Cardiac fibroblast (primary cell): ENCODE results near the gene NDUFS7.

ENCODE experiments used
- DNase-seq, 2 donors: peaks; one replicate each; pipeline versions ENCODE4 v3.0.0 to v3.0.0-alpha.2; 2010; ENCODE audit warnings: low read depth in 2 of 2
- H3K4me3 ChIP-seq, 2 donors: replicated peaks in 1 of 2; 1 replicate in 1 of 2; 2 replicates in 1 of 2; pipeline ENCODE4 v1.5.1; 2011; ENCODE audit warnings: low read depth in 2 of 2, low read length in 2 of 2, mild to moderate bottlenecking in 2 of 2, moderate library complexity in 1 of 2
- TF ChIP-seq, protein P1 (sequence below): IDR thresholded peaks from one replicate; pipeline ENCODE4 v1.5.1; 2011; ENCODE audit warnings: low read depth, mild to moderate bottlenecking, low read length, inconsistent platforms

NDUFS7 gene

DNA sequence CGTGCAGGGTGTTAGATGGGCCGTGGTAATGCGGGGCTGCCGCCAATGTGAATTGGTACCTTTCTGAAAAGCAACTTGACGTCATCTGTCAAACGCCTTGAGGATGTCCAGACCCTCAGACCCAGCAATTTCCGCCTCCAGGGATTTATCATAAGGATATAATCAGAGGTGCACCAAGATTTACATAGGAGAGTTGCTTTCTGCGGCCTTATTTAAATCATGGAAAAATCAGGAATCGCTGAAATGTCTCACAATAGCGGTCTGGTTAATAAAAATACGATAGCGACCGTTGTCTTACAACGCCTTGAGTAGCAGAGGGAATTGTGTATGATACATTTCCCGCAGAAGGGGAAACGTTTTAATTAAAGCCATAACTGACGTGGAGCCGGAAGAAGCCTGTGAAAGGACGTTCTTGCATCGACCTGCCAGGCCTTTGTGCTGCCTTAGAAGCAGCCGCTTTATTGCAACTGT, 32.3 kb upstream of the NDUFS7 start:
- TF ChIP-seq, protein P1, sequence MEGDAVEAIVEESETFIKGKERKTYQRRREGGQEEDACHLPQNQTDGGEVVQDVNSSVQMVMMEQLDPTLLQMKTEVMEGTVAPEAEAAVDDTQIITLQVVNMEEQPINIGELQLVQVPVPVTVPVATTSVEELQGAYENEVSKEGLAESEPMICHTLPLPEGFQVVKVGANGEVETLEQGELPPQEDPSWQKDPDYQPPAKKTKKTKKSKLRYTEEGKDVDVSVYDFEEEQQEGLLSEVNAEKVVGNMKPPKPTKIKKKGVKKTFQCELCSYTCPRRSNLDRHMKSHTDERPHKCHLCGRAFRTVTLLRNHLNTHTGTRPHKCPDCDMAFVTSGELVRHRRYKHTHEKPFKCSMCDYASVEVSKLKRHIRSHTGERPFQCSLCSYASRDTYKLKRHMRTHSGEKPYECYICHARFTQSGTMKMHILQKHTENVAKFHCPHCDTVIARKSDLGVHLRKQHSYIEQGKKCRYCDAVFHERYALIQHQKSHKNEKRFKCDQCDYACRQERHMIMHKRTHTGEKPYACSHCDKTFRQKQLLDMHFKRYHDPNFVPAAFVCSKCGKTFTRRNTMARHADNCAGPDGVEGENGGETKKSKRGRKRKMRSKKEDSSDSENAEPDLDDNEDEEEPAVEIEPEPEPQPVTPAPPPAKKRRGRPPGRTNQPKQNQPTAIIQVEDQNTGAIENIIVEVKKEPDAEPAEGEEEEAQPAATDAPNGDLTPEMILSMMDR = no peak
- H3K4me3 ChIP-seq = no peak overlapping the region
- DNase-seq = no peak

DNA sequence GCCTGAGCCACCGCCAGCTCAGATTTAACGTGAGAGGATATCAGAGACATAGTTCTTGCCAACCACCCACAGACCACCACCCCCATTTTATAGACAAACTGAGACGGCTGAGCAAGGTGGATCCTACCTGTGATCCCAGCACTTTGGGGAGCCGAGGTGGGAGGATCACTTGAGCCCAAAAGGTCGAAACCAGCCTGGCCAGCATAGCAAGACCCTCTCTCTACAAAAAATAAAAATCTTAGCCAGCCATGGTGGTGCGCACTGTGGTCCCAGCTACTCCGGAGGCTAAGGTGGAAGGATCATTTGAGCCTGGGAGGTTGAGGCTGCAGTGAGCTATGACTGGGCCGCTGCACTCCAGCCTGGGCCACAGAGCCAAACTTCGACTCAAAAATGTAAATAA, 30.6 kb upstream of the NDUFS7 start:
- no peak for DNase-seq
- H3K4me3 ChIP-seq = no peak overlapping the region
- TF ChIP-seq, protein P1 = no peak

DNA sequence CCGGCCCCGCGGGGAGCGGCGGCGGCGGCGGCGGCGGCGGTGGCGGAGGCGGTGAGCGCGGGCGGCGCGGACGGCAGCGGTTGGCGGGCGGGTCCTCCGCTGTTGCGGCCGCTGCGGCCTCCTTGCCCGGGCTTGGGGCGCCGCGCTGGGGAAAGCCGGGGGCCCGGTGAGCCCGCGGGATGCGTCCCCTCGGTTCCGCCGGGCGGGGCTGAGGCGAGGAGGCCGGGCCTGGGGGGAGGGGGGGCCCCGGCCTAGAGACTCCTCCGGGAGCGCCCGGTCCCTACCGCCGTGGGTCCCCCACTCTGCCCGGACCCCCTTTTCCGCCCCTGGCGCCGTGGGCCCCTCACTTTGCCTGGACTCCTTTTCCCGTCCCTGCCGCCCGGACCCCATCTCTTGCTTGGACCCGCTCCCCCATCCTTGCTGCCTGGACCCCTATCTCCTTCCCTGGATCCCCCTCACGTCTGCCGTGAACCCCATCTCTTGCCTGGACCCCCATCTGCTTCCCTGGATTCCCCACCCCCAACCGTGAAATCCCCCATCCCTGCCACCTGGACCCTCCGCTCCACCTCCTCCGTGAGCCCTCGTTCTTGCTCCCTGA, 28.6 kb upstream of the NDUFS7 start:
- TF ChIP-seq, protein P1 = no peak
- no peak for DNase-seq
- peak overlapping the region; percentile 86 to 96 for H3K4me3 ChIP-seq

GRCh38 chr19:1355568-1356507, 27.9 kb upstream of the NDUFS7 start:
- peak overlapping the region; percentile 86 to 96 for H3K4me3 ChIP-seq
- DNase-seq = peak; percentile 19 to 39
- TF ChIP-seq, protein P1 = no peak

DNA sequence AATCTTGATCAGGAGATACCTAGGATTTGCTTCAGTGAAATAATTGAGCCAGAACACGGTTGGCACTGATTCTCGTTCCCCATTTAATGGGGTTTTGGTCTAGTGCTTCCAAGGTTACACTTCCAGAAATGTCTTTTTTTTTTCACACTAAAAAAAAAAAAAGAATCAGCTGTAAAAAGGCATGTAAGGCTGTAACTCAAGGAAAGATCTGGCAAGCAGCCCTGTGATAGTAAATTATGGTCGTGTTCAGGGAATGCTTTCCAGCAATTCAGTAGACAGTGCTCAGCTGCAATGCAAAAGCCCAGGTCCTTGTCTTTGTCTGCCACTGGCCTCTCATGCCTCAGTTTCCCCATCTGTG, 27.2 kb upstream of the NDUFS7 start:
- TF ChIP-seq, protein P1 = no peak
- peak overlapping the region in 1 of 2 donors; percentile 86 for H3K4me3 ChIP-seq
- peak in 1 of 2 donors; percentile 31 for DNase-seq

DNA sequence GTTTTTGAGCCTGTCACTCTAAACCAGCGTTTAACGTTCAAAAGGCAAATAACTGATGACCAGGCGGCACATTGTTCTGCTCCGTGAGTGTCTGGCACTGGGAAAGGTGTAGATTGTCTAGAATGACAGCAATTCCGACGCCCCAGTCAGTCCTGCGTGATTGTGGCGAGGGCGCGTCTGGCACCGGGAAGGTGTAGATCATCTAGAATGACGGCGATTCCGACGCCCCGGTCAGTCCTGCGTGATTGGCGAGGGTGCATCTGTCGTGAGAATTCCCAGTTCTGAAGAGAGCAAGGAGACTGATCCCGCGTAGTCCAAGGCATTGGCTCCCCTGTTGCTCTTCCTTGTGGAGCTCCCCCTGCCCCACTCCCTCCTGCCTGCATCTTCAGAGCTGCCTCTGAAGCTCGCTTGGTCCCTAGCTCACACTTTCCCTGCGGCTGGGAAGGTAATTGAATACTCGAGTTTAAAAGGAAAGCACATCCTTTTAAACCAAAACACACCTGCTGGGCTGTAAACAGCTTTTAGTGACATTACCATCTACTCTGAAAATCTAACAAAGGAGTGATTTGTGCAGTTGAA, 26.1 kb upstream of the NDUFS7 start:
- DNase-seq = no peak
- H3K4me3 ChIP-seq = no peak overlapping the region
- TF ChIP-seq, protein P1 = no peak
